Heart left ventricle (tissue), 13 donors: ENCODE data around the gene DYNC1I1.
"Not testable (repeated sequence)": the region's sequence is repeated elsewhere in the genome, so short reads cannot be mapped to it uniquely, and the experiment has no call there.

Experiments used
- POLR2A ChIP-seq, 2 donors: fragments of 450-650 bp; IDR thresholded peaks; one replicate each; pipeline ENCODE4 v1.6.1; 2017; ENCODE audit warnings: antibody characterized with exemption in 2 of 2, mild to moderate bottlenecking in 2 of 2, moderate library complexity in 2 of 2
- TF ChIP-seq, protein P1 (sequence below), 12 donors: fragments of 200-600 bp; sonication (generic) in 4 of 12; IDR thresholded peaks; one replicate each; pipeline versions ENCODE4 v1.5.0 to v1.8.0; 2018 to 2022; ENCODE audit warnings: antibody characterized with exemption in 12 of 12, mild to moderate bottlenecking in 5 of 12
- donor health status: ischemic (EF 13 %, LVEDD 7.1; RV severe dilation, severe dysfunction).
- donor health status: DM: no; HTN: yes; CAD: no.
- donor health status: DM: no; HTN: no; CAD: no.
- donor health status: ischemic (EF 25% LVEDD 6.9; RV normal size, moderate dysfunction).
- donor health status: ischemic (EF 25% LVEDD 5.7; RV mildly dilated, moderate dysfunction).
- donor health status: ischemic (EF 35%, LVEDD 5.7; RV mildly dilated, moderate dysfunction).
- donor health status: nonischemic (EF 11% LVEDD 7.7; RV severe dilation, severe dysfunction).
- donor health status: DM: yes; HTN: yes; CAD: no.
- donor health status: PGD.
- donor health status: ischemic (EF 29% LVEDD 5.4; RV normal size, mild dysfunction).
- donor health status: nonischemic (EF 23%, LVEDD 6.1; RV moderate dilation, normal function).

GRCh38 chr7:95944867-95945266 is 172.5 kb downstream of the DYNC1I1 start:
- TF ChIP-seq, protein P1, sequence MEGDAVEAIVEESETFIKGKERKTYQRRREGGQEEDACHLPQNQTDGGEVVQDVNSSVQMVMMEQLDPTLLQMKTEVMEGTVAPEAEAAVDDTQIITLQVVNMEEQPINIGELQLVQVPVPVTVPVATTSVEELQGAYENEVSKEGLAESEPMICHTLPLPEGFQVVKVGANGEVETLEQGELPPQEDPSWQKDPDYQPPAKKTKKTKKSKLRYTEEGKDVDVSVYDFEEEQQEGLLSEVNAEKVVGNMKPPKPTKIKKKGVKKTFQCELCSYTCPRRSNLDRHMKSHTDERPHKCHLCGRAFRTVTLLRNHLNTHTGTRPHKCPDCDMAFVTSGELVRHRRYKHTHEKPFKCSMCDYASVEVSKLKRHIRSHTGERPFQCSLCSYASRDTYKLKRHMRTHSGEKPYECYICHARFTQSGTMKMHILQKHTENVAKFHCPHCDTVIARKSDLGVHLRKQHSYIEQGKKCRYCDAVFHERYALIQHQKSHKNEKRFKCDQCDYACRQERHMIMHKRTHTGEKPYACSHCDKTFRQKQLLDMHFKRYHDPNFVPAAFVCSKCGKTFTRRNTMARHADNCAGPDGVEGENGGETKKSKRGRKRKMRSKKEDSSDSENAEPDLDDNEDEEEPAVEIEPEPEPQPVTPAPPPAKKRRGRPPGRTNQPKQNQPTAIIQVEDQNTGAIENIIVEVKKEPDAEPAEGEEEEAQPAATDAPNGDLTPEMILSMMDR (IDR thresholded peaks at IDR 0.05) = not testable (repeated sequence)
- not testable (repeated sequence) for TF ChIP-seq POLR2A (IDR thresholded peaks at IDR 0.05)
